GM23338 (cell line): ENCODE results near the gene LRP1B. TPM values are rescaled to one million over a fixed set of nuclear protein-coding genes. Genes with fewer than 3 reads are reported as not detected.

Source experiments
- ATAC-seq: fragments of 200-7000 bp; cut with Tn5 transposase; 3 replicates; pipeline ENCODE4 v1.9.1; 2020
- DNase-seq: peaks from one replicate; pipeline ENCODE4 v3.0.0-alpha.2; 2015; ENCODE audit warnings: low spot score
- H2AFZ ChIP-seq: fragments of 200-600 bp; sonication (generic); 2 replicates; pipeline ENCODE4 v1.8.0; 2016; ENCODE audit warnings: antibody characterized with exemption, mild to moderate bottlenecking, moderate library complexity
- H3F3A ChIP-seq: fragments of 200-600 bp; sonication (generic); replicated peaks from 2 replicates; pipeline ENCODE4 v1.8.0; 2017; ENCODE audit warnings: antibody characterized with exemption, mixed run types, low read depth
- H3K27ac ChIP-seq: fragments of 200-600 bp; sonication (generic); 2 replicates; pipeline ENCODE4 v1.6.1; 2016; ENCODE audit warnings: low read depth
- H3K27me3 ChIP-seq: fragments of 200-600 bp; sonication (generic); 2 replicates; pipeline ENCODE4 v1.8.0; 2016; ENCODE audit warnings: mild to moderate bottlenecking, mixed run types, moderate library complexity; ENCODE audit not compliant: insufficient read depth
- H3K36me3 ChIP-seq: fragments of 200-600 bp; sonication (generic); 2 replicates; pipeline ENCODE4 v1.8.0; 2016; ENCODE audit warnings: mild to moderate bottlenecking; ENCODE audit not compliant: insufficient read depth
- H3K4me1 ChIP-seq: fragments of 200-600 bp; sonication (generic); 2 replicates; pipeline ENCODE4 v1.8.0; 2016; ENCODE audit warnings: mild to moderate bottlenecking, moderate library complexity; ENCODE audit not compliant: insufficient read depth
- H3K4me2 ChIP-seq: fragments of 200-600 bp; sonication (generic); 2 replicates; pipeline ENCODE4 v1.7.1; 2017; ENCODE audit warnings: mixed run types
- H3K4me3 ChIP-seq: fragments of 200-600 bp; sonication (generic); 2 replicates; pipeline ENCODE4 v1.6.1; 2016; ENCODE audit warnings: mixed run types
- H3K79me2 ChIP-seq: fragments of 200-600 bp; sonication (generic); replicated peaks from 2 replicates; pipeline ENCODE4 v1.8.0; 2017; ENCODE audit warnings: mild to moderate bottlenecking; ENCODE audit not compliant: insufficient read depth
- H3K9me2 ChIP-seq: fragments of 200-600 bp; sonication (generic); 2 replicates; pipeline ENCODE4 v1.8.0; 2017; ENCODE audit not compliant: insufficient read depth
- H4K20me1 ChIP-seq: fragments of 200-600 bp; sonication (generic); replicated peaks from 2 replicates; pipeline ENCODE4 v1.8.0; 2017; ENCODE audit warnings: mild to moderate bottlenecking; ENCODE audit not compliant: insufficient read depth
- H3K27ac Mint-ChIP-seq: 2 replicates; pipeline ENCODE4 v1.8.0; 2020; ENCODE audit warnings: inconsistent platforms, mild to moderate bottlenecking, moderate library complexity, mixed read lengths
- H3K27me3 Mint-ChIP-seq: 3 replicates; pipeline ENCODE4 v1.8.0; 2022; ENCODE audit warnings: low read depth, mild to moderate bottlenecking, moderate library complexity, mixed read lengths, inconsistent platforms; ENCODE audit not compliant: insufficient read depth, poor library complexity
- H3K36me3 Mint-ChIP-seq: 3 replicates; pipeline ENCODE4 v1.8.0; 2021; ENCODE audit warnings: low read depth, mild to moderate bottlenecking, inconsistent platforms, moderate library complexity, mixed read lengths
- H3K4me1 Mint-ChIP-seq: 3 replicates; pipeline ENCODE4 v1.8.0; 2020; ENCODE audit warnings: mild to moderate bottlenecking, inconsistent platforms, mixed read lengths
- H3K4me3 Mint-ChIP-seq: 3 replicates; pipeline ENCODE4 v1.8.0; 2021; ENCODE audit warnings: moderate library complexity, mild to moderate bottlenecking, inconsistent platforms, mixed read lengths
- H3K9me3 Mint-ChIP-seq: 3 replicates; pipeline ENCODE4 v1.8.0; 2020; ENCODE audit warnings: moderate library complexity, mild to moderate bottlenecking, inconsistent platforms, mixed read lengths
- CREB1 ChIP-seq: fragments of 250-450 bp; sonication (Bioruptor Pico); IDR thresholded peaks from 2 replicates; pipeline ENCODE4 v1.5.0; 2020; ENCODE audit warnings: low read depth, mild to moderate bottlenecking, moderate library complexity
- EZH2 ChIP-seq: fragments of 200-600 bp; sonication (generic); IDR thresholded peaks from one replicate; pipeline ENCODE4 v1.8.0; 2017; ENCODE audit warnings: antibody characterized with exemption, mild to moderate bottlenecking, low read depth; ENCODE audit not compliant: unreplicated experiment
- EZH2phosphoT487 ChIP-seq: fragments of 200-600 bp; sonication (generic); IDR thresholded peaks from one replicate; pipeline ENCODE4 v1.8.1; 2018; ENCODE audit warnings: antibody characterized with exemption; ENCODE audit not compliant: unreplicated experiment
- JUNB ChIP-seq: IDR thresholded peaks from one replicate; pipeline ENCODE4 v1.6.1; 2016; ENCODE audit warnings: antibody characterized with exemption; ENCODE audit not compliant: unreplicated experiment
- NANOG ChIP-seq: IDR thresholded peaks from 2 replicates; pipeline ENCODE4 v1.6.1; 2016; ENCODE audit warnings: antibody characterized with exemption, borderline replicate concordance
- POLR2AphosphoS5 ChIP-seq: IDR thresholded peaks from 2 replicates; pipeline ENCODE4 v1.6.1; 2016; ENCODE audit warnings: antibody characterized with exemption, low read depth
- STAT1 ChIP-seq: IDR thresholded peaks from one replicate; pipeline ENCODE4 v1.6.1; 2016; ENCODE audit warnings: antibody characterized with exemption; ENCODE audit not compliant: unreplicated experiment
- ZNF114 ChIP-seq: fragments of 250-450 bp; sonication (Bioruptor Pico); IDR thresholded peaks from 2 replicates; pipeline ENCODE4 v1.5.0; 2020; ENCODE audit warnings: mild to moderate bottlenecking, moderate library complexity
- ZNF331 ChIP-seq: fragments of 250-450 bp; sonication (Bioruptor Pico); IDR thresholded peaks from 2 replicates; pipeline ENCODE4 v1.5.0; 2020; ENCODE audit warnings: low read depth, mild to moderate bottlenecking, moderate library complexity
- polyA plus RNA-seq: library from polyadenylated mRNA; unstranded; fragments of >200 nt; fragmentation: Nextera tagmentation; extraction: Ambion mirVana; gene quantifications from 2 replicates; pipeline ENCODE4 v1.2.1, GENCODE V29; 2016
- total RNA-seq: library from RNA; depleted of rRNA; stranded (reverse); fragments of >200 nt; shearing (Covaris generic); gene quantifications from 2 replicates; pipeline ENCODE4 v1.2.3, GENCODE V29; 2014
- TF ChIP-seq, protein P1 (sequence below): fragments of 250-450 bp; sonication (Bioruptor Pico); IDR thresholded peaks from 2 replicates; pipeline ENCODE4 v1.5.0; 2020; ENCODE audit warnings: mild to moderate bottlenecking, moderate library complexity
- TF ChIP-seq, protein P2 (sequence below), 2 experiments: fragments of 200-600 bp in 1 of 2; sonication (generic) in 1 of 2; conservative IDR thresholded peaks; 2 replicates each; pipeline versions ENCODE4 v1.5.1 to v1.6.1; 2016 to 2017; ENCODE audit warnings: antibody characterized with exemption in 2 of 2, low read depth in 2 of 2, mild to moderate bottlenecking in 2 of 2, moderate library complexity in 1 of 2
- TF ChIP-seq, protein P3 (sequence below): IDR thresholded peaks from one replicate; pipeline ENCODE4 v1.6.1; 2018; ENCODE audit warnings: antibody characterized with exemption; ENCODE audit not compliant: unreplicated experiment
- TF ChIP-seq, protein P4 (sequence below): IDR thresholded peaks from 2 replicates; pipeline ENCODE4 v1.6.1; 2016; ENCODE audit warnings: antibody characterized with exemption

Gene LRP1B
- total and polyA plus RNA-seq, 2 experiments from 2014 or later: 0.15 to 0.97 TPM

DNA sequence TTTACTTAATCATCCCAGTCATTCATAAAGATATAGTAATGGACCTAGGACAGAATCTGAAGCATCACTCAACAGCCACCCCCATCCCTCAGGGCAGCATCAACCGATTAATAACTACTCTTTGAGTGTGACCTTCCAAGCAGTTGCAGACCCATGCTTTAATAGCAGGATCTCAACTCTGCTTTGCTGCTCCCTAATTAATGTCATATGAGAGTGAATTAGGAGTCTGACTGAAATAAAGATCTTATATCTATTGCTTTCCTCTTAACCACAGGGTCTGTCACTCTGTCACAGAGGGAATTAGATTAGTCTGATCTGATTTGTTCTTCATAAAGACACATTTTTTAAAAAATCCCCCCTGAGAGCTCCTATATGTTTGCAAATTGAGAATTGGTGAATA is 46.1 kb upstream of the LRP1B start:
- Mint-ChIP-seq H3K27ac (no peak overlapping the region), H3K4me3 (no peak overlapping the region), H3K27me3 (peaks cover 2% of the 10 kb centered on the region), H3K36me3 (no peaks in the 10 kb centered on the region), H3K9me3 (no peaks in the 10 kb centered on the region), H3K4me1 (no peaks in the 10 kb centered on the region)
- Histone ChIP-seq H4K20me1 (no peaks in the 10 kb centered on the region), H2AFZ (no peak overlapping the region; the same call in 1 of the 2 replicates), H3K4me2 (no peak overlapping the region), H3K4me1 (no peaks in the 10 kb centered on the region), H3K36me3 (no peaks in the 10 kb centered on the region), H3K79me2 (no peaks in the 10 kb centered on the region), H3K27me3 (no peaks in the 10 kb centered on the region), H3K9me2 (no peaks in the 10 kb centered on the region), H3K4me3 (no peak overlapping the region), H3F3A (no peaks in the 10 kb centered on the region), H3K27ac (no peak overlapping the region)
- no peak for ATAC-seq
- no peak for TF ChIP-seq STAT1
- TF ChIP-seq ZNF114: no peak
- TF ChIP-seq, protein P1, sequence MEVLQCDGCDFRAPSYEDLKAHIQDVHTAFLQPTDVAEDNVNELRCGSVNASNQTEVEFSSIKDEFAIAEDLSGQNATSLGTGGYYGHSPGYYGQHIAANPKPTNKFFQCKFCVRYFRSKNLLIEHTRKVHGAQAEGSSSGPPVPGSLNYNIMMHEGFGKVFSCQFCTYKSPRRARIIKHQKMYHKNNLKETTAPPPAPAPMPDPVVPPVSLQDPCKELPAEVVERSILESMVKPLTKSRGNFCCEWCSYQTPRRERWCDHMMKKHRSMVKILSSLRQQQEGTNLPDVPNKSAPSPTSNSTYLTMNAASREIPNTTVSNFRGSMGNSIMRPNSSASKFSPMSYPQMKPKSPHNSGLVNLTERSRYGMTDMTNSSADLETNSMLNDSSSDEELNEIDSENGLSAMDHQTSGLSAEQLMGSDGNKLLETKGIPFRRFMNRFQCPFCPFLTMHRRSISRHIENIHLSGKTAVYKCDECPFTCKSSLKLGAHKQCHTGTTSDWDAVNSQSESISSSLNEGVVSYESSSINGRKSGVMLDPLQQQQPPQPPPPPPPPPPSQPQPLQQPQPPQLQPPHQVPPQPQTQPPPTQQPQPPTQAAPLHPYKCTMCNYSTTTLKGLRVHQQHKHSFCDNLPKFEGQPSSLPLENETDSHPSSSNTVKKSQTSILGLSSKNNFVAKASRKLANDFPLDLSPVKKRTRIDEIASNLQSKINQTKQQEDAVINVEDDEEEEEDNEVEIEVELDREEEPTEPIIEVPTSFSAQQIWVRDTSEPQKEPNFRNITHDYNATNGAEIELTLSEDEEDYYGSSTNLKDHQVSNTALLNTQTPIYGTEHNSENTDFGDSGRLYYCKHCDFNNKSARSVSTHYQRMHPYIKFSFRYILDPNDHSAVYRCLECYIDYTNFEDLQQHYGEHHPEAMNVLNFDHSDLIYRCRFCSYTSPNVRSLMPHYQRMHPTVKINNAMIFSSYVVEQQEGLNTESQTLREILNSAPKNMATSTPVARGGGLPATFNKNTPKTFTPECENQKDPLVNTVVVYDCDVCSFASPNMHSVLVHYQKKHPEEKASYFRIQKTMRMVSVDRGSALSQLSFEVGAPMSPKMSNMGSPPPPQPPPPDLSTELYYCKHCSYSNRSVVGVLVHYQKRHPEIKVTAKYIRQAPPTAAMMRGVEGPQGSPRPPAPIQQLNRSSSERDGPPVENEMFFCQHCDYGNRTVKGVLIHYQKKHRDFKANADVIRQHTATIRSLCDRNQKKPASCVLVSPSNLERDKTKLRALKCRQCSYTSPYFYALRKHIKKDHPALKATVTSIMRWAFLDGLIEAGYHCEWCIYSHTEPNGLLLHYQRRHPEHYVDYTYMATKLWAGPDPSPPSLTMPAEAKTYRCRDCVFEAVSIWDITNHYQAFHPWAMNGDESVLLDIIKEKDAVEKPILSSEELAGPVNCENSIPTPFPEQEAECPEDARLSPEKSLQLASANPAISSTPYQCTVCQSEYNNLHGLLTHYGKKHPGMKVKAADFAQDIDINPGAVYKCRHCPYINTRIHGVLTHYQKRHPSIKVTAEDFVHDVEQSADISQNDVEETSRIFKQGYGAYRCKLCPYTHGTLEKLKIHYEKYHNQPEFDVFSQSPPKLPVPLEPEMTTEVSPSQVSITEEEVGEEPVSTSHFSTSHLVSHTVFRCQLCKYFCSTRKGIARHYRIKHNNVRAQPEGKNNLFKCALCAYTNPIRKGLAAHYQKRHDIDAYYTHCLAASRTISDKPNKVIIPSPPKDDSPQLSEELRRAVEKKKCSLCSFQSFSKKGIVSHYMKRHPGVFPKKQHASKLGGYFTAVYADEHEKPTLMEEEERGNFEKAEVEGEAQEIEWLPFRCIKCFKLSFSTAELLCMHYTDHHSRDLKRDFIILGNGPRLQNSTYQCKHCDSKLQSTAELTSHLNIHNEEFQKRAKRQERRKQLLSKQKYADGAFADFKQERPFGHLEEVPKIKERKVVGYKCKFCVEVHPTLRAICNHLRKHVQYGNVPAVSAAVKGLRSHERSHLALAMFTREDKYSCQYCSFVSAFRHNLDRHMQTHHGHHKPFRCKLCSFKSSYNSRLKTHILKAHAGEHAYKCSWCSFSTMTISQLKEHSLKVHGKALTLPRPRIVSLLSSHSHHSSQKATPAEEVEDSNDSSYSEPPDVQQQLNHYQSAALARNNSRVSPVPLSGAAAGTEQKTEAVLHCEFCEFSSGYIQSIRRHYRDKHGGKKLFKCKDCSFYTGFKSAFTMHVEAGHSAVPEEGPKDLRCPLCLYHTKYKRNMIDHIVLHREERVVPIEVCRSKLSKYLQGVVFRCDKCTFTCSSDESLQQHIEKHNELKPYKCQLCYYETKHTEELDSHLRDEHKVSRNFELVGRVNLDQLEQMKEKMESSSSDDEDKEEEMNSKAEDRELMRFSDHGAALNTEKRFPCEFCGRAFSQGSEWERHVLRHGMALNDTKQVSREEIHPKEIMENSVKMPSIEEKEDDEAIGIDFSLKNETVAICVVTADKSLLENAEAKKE (CRISPR knock-in tag): no peak
- TF ChIP-seq ZNF331 (CRISPR knock-in tag): no peak
- TF ChIP-seq, protein P2, sequence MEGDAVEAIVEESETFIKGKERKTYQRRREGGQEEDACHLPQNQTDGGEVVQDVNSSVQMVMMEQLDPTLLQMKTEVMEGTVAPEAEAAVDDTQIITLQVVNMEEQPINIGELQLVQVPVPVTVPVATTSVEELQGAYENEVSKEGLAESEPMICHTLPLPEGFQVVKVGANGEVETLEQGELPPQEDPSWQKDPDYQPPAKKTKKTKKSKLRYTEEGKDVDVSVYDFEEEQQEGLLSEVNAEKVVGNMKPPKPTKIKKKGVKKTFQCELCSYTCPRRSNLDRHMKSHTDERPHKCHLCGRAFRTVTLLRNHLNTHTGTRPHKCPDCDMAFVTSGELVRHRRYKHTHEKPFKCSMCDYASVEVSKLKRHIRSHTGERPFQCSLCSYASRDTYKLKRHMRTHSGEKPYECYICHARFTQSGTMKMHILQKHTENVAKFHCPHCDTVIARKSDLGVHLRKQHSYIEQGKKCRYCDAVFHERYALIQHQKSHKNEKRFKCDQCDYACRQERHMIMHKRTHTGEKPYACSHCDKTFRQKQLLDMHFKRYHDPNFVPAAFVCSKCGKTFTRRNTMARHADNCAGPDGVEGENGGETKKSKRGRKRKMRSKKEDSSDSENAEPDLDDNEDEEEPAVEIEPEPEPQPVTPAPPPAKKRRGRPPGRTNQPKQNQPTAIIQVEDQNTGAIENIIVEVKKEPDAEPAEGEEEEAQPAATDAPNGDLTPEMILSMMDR (conservative IDR thresholded peaks at IDR 0.05; ENCODE audit: low read depth in 2 of 2): no peak
- no peak for TF ChIP-seq NANOG
- no peak for TF ChIP-seq EZH2phosphoT487
- TF ChIP-seq JUNB: no peak
- TF ChIP-seq CREB1 (CRISPR knock-in tag): no peak
- TF ChIP-seq, protein P3, sequence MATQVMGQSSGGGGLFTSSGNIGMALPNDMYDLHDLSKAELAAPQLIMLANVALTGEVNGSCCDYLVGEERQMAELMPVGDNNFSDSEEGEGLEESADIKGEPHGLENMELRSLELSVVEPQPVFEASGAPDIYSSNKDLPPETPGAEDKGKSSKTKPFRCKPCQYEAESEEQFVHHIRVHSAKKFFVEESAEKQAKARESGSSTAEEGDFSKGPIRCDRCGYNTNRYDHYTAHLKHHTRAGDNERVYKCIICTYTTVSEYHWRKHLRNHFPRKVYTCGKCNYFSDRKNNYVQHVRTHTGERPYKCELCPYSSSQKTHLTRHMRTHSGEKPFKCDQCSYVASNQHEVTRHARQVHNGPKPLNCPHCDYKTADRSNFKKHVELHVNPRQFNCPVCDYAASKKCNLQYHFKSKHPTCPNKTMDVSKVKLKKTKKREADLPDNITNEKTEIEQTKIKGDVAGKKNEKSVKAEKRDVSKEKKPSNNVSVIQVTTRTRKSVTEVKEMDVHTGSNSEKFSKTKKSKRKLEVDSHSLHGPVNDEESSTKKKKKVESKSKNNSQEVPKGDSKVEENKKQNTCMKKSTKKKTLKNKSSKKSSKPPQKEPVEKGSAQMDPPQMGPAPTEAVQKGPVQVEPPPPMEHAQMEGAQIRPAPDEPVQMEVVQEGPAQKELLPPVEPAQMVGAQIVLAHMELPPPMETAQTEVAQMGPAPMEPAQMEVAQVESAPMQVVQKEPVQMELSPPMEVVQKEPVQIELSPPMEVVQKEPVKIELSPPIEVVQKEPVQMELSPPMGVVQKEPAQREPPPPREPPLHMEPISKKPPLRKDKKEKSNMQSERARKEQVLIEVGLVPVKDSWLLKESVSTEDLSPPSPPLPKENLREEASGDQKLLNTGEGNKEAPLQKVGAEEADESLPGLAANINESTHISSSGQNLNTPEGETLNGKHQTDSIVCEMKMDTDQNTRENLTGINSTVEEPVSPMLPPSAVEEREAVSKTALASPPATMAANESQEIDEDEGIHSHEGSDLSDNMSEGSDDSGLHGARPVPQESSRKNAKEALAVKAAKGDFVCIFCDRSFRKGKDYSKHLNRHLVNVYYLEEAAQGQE: no peak
- TF ChIP-seq, protein P4, sequence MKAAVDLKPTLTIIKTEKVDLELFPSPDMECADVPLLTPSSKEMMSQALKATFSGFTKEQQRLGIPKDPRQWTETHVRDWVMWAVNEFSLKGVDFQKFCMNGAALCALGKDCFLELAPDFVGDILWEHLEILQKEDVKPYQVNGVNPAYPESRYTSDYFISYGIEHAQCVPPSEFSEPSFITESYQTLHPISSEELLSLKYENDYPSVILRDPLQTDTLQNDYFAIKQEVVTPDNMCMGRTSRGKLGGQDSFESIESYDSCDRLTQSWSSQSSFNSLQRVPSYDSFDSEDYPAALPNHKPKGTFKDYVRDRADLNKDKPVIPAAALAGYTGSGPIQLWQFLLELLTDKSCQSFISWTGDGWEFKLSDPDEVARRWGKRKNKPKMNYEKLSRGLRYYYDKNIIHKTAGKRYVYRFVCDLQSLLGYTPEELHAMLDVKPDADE: no peak
- no peak for TF ChIP-seq EZH2
- TF ChIP-seq POLR2AphosphoS5: no peak
- DNase-seq: no peak
